WTC11 (cell line): ENCODE results near the gene NEK4.

ENCODE experiments used
- ATF1 ChIP-seq: sonication (generic); formaldehyde crosslinking; IDR thresholded peaks from 2 replicates; pipeline ENCODE4 v1.8.1; 2023; ENCODE audit warnings: mild to moderate bottlenecking, moderate library complexity, missing genetic modification reagents
- CBFB ChIP-seq: sonication (generic); formaldehyde crosslinking; IDR thresholded peaks from 2 replicates; pipeline ENCODE4 v1.8.1; 2022; ENCODE audit warnings: mild to moderate bottlenecking, low read depth, missing genetic modification reagents
- E2F4 ChIP-seq: sonication (generic); formaldehyde crosslinking; IDR thresholded peaks from 2 replicates; pipeline ENCODE4 v1.8.1; 2022; ENCODE audit warnings: low read depth, mild to moderate bottlenecking, moderate library complexity, missing genetic modification reagents, borderline replicate concordance
- JUN ChIP-seq: sonication (generic); formaldehyde crosslinking; IDR thresholded peaks from 2 replicates; pipeline ENCODE4 v1.8.0; 2023; ENCODE audit warnings: mild to moderate bottlenecking, missing genetic modification reagents
- MLX ChIP-seq: sonication (generic); formaldehyde crosslinking; IDR thresholded peaks from 2 replicates; pipeline ENCODE4 v1.8.1; 2023; ENCODE audit warnings: mild to moderate bottlenecking, missing genetic modification reagents, moderate library complexity
- NR2C2 ChIP-seq: sonication (generic); formaldehyde crosslinking; IDR thresholded peaks from 2 replicates; pipeline ENCODE4 v1.8.0; 2022; ENCODE audit warnings: mild to moderate bottlenecking, missing genetic modification reagents
- SMAD3 ChIP-seq: sonication (generic); formaldehyde crosslinking; IDR thresholded peaks from 2 replicates; pipeline ENCODE4 v1.8.0; 2022; ENCODE audit warnings: missing genetic modification reagents, mild to moderate bottlenecking, borderline replicate concordance
- TCF7 ChIP-seq: sonication (generic); formaldehyde crosslinking; IDR thresholded peaks from 2 replicates; pipeline ENCODE4 v1.8.0; 2022; ENCODE audit warnings: mild to moderate bottlenecking, low read depth, missing genetic modification reagents, moderate library complexity
- USF2 ChIP-seq: sonication (generic); formaldehyde crosslinking; IDR thresholded peaks from 2 replicates; pipeline ENCODE4 v1.8.1; 2023; ENCODE audit warnings: mild to moderate bottlenecking, missing genetic modification reagents, moderate library complexity
- TF ChIP-seq, protein P1 (sequence below): sonication (generic); formaldehyde crosslinking; IDR thresholded peaks from 2 replicates; pipeline ENCODE4 v1.8.1; 2023; ENCODE audit warnings: mild to moderate bottlenecking, missing genetic modification reagents
- TF ChIP-seq, protein P2 (sequence below): fragments of 200-600 bp; IDR thresholded peaks from 2 replicates; pipeline ENCODE4 v1.8.0; 2022; ENCODE audit warnings: antibody characterized with exemption
- TF ChIP-seq, protein P3 (sequence below): sonication (generic); formaldehyde crosslinking; IDR thresholded peaks from 2 replicates; pipeline ENCODE4 v1.8.1; 2023; ENCODE audit warnings: mild to moderate bottlenecking, moderate library complexity, missing genetic modification reagents

GRCh38 chr3:52794612-52795099, 23.9 kb upstream of the NEK4 start, which contains the start of gene ITIH3:
- TF ChIP-seq, protein P1, sequence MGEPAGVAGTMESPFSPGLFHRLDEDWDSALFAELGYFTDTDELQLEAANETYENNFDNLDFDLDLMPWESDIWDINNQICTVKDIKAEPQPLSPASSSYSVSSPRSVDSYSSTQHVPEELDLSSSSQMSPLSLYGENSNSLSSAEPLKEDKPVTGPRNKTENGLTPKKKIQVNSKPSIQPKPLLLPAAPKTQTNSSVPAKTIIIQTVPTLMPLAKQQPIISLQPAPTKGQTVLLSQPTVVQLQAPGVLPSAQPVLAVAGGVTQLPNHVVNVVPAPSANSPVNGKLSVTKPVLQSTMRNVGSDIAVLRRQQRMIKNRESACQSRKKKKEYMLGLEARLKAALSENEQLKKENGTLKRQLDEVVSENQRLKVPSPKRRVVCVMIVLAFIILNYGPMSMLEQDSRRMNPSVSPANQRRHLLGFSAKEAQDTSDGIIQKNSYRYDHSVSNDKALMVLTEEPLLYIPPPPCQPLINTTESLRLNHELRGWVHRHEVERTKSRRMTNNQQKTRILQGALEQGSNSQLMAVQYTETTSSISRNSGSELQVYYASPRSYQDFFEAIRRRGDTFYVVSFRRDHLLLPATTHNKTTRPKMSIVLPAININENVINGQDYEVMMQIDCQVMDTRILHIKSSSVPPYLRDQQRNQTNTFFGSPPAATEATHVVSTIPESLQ (CRISPR knock-in tag), result no peak
- TF ChIP-seq, protein P2, sequence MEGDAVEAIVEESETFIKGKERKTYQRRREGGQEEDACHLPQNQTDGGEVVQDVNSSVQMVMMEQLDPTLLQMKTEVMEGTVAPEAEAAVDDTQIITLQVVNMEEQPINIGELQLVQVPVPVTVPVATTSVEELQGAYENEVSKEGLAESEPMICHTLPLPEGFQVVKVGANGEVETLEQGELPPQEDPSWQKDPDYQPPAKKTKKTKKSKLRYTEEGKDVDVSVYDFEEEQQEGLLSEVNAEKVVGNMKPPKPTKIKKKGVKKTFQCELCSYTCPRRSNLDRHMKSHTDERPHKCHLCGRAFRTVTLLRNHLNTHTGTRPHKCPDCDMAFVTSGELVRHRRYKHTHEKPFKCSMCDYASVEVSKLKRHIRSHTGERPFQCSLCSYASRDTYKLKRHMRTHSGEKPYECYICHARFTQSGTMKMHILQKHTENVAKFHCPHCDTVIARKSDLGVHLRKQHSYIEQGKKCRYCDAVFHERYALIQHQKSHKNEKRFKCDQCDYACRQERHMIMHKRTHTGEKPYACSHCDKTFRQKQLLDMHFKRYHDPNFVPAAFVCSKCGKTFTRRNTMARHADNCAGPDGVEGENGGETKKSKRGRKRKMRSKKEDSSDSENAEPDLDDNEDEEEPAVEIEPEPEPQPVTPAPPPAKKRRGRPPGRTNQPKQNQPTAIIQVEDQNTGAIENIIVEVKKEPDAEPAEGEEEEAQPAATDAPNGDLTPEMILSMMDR, result no peak
- TF ChIP-seq JUN (CRISPR knock-in tag) (no peak), MLX (CRISPR knock-in tag) (no peak), SMAD3 (CRISPR knock-in tag) (no peak), E2F4 (CRISPR knock-in tag) (no peak), USF2 (no peak), NR2C2 (CRISPR knock-in tag) (no peak), ATF1 (CRISPR knock-in tag) (no peak), TCF7 (CRISPR knock-in tag) (no peak), CBFB (no peak)
- TF ChIP-seq, protein P3, sequence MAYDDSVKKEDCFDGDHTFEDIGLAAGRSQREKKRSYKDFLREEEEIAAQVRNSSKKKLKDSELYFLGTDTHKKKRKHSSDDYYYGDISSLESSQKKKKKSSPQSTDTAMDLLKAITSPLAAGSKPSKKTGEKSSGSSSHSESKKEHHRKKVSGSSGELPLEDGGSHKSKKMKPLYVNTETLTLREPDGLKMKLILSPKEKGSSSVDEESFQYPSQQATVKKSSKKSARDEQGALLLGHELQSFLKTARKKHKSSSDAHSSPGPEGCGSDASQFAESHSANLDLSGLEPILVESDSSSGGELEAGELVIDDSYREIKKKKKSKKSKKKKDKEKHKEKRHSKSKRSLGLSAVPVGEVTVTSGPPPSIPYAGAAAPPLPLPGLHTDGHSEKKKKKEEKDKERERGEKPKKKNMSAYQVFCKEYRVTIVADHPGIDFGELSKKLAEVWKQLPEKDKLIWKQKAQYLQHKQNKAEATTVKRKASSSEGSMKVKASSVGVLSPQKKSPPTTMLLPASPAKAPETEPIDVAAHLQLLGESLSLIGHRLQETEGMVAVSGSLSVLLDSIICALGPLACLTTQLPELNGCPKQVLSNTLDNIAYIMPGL, result no peak
